NOMO-1 treated with dmso at 0.1 percent for 144 hours (cell line): ENCODE data around the gene GSK3B.

ENCODE experiments used
- DNase-seq: peaks from one replicate; lab custom pipeline; 2025; ENCODE audit not compliant: unreplicated experiment; lab: John Stamatoyannopoulos, UW

Gene GSK3B

DNA sequence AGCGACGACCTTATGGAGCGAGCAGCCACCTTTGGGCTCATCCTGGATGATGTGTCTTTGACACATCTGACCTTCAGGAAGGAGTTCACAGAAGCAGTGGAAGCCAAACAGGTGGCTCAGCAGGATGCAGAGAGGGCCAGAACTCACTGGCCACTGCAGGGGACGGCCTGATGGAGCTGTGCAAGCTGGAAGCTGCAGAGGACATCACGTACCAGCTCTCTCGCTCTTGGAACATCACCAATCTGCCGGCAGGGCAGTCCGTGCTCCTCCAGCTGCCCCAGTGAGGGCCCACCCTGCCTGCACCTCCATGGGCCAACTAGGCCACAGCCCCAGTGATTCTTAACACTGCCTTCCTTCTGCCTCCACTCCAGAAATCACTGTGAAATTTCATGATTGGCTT lies 302.0 kb downstream of the GSK3B start:
- no peak for DNase-seq

GRCh38 chr3:119790369-119790768 lies 303.9 kb downstream of the GSK3B start:
- no peak for DNase-seq

- no peak for DNase-seq
These were observed 307.8 kb downstream of the GSK3B start for GRCh38 chr3:119786409-119786808.

DNA sequence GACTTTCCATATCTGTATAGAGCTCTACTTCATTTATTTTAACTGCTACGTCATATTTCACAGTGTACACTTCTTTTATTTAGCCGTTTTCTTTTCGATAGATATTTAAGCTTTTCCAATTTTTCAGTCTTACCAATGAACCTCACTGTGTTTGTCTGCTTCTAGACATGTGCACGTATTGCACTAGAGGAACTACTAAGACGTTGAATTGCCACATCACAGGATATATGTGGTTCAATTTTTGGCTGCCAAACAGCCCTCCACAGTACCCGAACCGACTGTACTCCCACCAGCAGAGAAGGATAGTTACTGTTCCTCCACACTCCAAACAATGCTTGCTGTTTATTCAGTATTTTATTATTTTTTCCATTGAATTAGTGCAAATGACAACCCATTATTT lies 310.4 kb downstream of the GSK3B start:
- DNase-seq, result peak; percentile 42

GRCh38 chr3:119783255-119783654 lies 311.0 kb downstream of the GSK3B start:
- DNase-seq, result no peak

DNA sequence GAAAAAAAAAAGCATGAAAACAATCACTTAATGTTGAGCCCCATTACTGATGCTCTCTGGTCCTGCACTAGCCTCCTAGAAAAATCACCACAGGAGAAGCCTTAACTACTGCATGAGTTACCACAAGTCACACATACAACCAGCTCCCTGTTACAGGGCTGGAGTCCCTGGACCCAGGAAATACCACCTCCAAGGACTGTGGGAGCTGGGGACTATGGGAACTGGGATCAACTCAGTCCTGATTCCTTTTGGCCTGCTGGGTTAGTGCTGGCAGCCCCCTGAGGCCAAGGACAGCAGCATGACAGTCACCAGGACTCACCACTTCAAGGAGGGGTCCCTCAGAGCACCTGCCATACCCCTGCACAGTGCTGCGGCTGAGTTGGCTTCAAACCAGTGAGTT lies 311.8 kb downstream of the GSK3B start:
- DNase-seq, result no peak

GRCh38 chr3:119781330-119782198 lies 312.7 kb downstream of the GSK3B start, which contains the start of gene NR1I2:
NR1I2 (plus strand) TSS chr3:119782101.
- DNase-seq, result peak; percentile 12

DNA sequence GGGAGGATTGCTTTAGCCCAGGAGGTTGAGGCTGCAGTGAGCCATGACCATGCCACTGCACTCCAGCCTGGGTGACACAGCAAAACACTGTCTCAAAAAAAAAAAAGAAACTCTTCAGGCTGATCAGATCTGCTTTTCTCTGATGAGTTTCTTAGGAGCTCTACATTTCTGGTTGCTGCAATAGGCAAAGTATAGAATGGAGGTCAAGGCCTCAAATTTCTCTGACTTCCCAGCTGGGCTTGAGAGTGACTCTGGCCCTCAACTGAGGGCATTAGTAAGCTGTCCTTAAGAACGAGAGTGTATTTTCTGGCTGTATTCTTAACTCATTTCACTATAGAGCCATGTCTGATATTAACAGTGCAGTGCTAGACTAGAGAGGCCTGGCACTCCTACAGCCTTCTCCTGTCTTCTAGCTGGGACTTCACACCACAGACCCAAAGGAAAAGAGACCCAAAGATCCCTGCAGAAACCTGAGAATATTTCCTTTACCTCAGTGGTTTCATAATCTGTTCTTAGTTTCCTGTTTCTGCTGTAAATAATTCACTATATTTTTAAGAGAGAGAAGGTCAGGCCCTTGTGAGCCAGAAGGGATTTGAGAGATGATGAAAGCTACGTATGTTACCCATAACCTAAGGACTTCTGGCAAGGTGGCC lies 314.4 kb downstream of the GSK3B start:
- DNase-seq, result peak; percentile 16

- no peak for DNase-seq
These were observed 315.4 kb downstream of the GSK3B start for GRCh38 chr3:119778811-119779210.

DNA sequence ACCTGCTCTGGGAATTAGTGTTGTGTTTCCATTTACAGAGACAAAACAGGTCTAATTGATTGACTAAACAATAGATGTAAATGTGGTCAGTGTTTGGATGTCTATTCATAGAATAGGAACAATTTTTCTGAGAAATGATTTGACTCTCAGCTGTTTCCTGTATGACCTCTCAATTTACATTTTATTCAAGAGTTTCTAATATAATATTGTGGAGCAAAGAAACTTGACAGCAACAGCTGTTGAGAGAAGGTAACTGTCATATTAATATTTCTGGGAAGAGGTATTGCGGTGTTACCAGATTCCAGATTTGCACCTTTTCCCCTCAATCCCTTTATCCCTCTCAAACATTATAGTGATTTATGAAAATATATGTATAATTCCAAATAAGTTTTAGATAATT lies 316.1 kb downstream of the GSK3B start:
- no peak for DNase-seq

DNA sequence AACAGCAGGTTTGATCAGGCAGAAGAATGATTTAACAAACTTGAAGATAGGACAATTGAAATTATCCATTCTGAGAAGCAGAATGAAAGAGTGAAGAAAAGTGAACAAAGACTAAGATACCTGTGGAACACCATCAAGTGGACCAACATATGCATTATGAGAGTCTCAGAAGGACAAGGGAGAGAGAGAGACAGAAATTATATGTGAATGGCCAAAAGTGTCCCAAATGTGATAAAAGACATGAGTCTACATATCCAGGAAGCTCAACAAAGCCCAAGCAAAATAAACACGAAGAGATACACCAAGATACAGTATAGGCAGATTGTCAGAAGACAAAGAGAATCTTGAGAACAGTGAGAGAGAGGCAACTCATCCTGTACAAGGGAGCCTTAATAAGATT lies 317.9 kb downstream of the GSK3B start:
- DNase-seq, result no peak

DNA sequence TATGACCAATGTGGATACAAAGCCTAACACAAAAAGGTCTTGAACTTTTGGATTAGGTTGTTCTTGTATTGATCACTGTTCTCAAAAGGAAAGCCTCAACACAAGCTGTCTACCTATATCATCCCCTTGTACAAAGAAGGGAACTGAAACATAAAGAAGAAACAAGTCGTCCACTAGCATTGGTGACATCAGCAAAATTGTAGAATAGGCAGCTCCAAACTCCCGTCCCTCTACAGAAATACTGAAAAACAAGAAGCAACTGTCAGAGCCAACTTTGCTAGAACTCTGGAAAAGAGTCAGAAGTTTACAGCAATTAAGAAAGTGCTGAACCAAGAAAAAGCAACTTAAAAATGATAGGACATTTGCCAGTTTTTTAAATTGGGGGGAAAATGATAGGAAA lies 319.8 kb downstream of the GSK3B start:
- DNase-seq, result peak; percentile 62
